ENCODE measurements around the gene SOX6. TPM values are rescaled to one million over a fixed set of nuclear protein-coding genes. Genes with fewer than 3 reads are reported as not detected.

The SOX6 gene
- total and polyA plus RNA-seq, 2 experiments from 2014 or later: 0.03 to 0.66 TPM

DNA sequence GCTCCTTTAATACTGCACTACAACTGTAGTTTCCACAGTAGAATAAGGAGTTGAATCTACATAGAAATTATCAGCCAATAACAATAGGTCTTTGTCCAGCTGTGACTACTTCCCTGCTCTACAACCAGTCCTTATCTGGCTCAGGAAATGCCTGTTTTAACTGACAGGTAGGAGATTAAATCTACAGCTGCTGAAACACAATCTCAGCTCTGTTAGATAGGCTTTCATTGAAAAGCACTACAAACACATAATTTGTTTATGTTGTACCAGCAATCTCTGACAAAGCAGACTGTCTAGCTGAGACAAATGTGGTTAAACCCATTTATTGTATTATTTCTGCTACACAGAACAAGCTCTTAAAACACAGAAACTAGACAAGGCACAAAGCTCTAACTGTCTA, 230.0 kb downstream of the SOX6 start (continued):
- TF ChIP-seq, protein P1, sequence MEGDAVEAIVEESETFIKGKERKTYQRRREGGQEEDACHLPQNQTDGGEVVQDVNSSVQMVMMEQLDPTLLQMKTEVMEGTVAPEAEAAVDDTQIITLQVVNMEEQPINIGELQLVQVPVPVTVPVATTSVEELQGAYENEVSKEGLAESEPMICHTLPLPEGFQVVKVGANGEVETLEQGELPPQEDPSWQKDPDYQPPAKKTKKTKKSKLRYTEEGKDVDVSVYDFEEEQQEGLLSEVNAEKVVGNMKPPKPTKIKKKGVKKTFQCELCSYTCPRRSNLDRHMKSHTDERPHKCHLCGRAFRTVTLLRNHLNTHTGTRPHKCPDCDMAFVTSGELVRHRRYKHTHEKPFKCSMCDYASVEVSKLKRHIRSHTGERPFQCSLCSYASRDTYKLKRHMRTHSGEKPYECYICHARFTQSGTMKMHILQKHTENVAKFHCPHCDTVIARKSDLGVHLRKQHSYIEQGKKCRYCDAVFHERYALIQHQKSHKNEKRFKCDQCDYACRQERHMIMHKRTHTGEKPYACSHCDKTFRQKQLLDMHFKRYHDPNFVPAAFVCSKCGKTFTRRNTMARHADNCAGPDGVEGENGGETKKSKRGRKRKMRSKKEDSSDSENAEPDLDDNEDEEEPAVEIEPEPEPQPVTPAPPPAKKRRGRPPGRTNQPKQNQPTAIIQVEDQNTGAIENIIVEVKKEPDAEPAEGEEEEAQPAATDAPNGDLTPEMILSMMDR (conservative IDR thresholded peaks at IDR 0.05; ENCODE audit: low read depth in 2 of 2): no peak
- no peak for TF ChIP-seq ZNF114 (CRISPR knock-in tag; IDR thresholded peaks at IDR 0.05)
- TF ChIP-seq, protein P2, sequence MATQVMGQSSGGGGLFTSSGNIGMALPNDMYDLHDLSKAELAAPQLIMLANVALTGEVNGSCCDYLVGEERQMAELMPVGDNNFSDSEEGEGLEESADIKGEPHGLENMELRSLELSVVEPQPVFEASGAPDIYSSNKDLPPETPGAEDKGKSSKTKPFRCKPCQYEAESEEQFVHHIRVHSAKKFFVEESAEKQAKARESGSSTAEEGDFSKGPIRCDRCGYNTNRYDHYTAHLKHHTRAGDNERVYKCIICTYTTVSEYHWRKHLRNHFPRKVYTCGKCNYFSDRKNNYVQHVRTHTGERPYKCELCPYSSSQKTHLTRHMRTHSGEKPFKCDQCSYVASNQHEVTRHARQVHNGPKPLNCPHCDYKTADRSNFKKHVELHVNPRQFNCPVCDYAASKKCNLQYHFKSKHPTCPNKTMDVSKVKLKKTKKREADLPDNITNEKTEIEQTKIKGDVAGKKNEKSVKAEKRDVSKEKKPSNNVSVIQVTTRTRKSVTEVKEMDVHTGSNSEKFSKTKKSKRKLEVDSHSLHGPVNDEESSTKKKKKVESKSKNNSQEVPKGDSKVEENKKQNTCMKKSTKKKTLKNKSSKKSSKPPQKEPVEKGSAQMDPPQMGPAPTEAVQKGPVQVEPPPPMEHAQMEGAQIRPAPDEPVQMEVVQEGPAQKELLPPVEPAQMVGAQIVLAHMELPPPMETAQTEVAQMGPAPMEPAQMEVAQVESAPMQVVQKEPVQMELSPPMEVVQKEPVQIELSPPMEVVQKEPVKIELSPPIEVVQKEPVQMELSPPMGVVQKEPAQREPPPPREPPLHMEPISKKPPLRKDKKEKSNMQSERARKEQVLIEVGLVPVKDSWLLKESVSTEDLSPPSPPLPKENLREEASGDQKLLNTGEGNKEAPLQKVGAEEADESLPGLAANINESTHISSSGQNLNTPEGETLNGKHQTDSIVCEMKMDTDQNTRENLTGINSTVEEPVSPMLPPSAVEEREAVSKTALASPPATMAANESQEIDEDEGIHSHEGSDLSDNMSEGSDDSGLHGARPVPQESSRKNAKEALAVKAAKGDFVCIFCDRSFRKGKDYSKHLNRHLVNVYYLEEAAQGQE (IDR thresholded peaks at IDR 0.05; ENCODE audit: unreplicated experiment): no peak
- TF ChIP-seq EZH2phosphoT487 (IDR thresholded peaks at IDR 0.05; ENCODE audit: unreplicated experiment): no peak
- TF ChIP-seq EZH2 (IDR thresholded peaks at IDR 0.05; ENCODE audit: low read depth, unreplicated experiment): no peak

DNA sequence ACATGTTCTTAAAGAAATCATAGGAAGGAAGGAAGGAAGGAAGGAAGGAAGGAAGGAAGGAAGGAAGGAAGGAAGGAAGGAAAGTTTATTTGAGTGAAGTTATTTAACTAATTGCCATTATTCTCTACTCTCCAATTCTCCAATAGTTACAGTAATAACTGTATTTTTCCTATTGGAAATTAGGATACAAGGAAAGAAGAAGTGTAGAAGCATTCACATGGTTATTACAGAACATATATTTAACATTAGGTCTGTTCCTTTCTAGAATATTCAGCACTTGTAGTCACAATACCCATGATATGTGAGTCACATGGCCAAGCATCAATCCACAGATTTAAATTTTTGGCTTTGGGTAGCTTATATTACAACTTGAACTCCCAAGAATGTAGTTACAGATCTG, 230.6 kb downstream of the SOX6 start:
- no peak overlapping the region for H3K4me3 ChIP-seq
- H3K4me2 ChIP-seq: no peak overlapping the region
- H4K20me1 ChIP-seq (replicated peaks; ENCODE audit: insufficient read depth): no peaks in the 10 kb centered on the region
- no peaks in the 10 kb centered on the region; the same call in 1 of the 2 replicates for H3K4me1 ChIP-seq (ENCODE audit: insufficient read depth)
- no peaks in the 10 kb centered on the region for H3K79me2 ChIP-seq (replicated peaks; ENCODE audit: insufficient read depth)
- H3K36me3 Mint-ChIP-seq (ENCODE audit: low read depth): no peaks in the 10 kb centered on the region
- ATAC-seq: no peak
- no peaks in the 10 kb centered on the region for H3F3A ChIP-seq (replicated peaks; ENCODE audit: low read depth)
- H3K9me3 Mint-ChIP-seq: no peaks in the 10 kb centered on the region
- no peak for DNase-seq (ENCODE audit: low spot score)
- H3K27ac ChIP-seq (ENCODE audit: low read depth): no peak overlapping the region
- H3K27me3 Mint-ChIP-seq (ENCODE audit: insufficient read depth, low read depth, poor library complexity): no peaks in the 10 kb centered on the region
- H3K27ac Mint-ChIP-seq: no peak overlapping the region
- H3K27me3 ChIP-seq (ENCODE audit: insufficient read depth): no peaks in the 10 kb centered on the region
- no peaks in the 10 kb centered on the region for H3K9me2 ChIP-seq (ENCODE audit: insufficient read depth)
- no peak overlapping the region for H3K4me3 Mint-ChIP-seq
- H3K4me1 Mint-ChIP-seq: peaks cover 6% of the 10 kb centered on the region; the same call in 2 of the 3 replicates
- H2AFZ ChIP-seq: no peak overlapping the region
- no peaks in the 10 kb centered on the region for H3K36me3 ChIP-seq (ENCODE audit: insufficient read depth)
- TF ChIP-seq, protein P2 (IDR thresholded peaks at IDR 0.05; ENCODE audit: unreplicated experiment): no peak
- TF ChIP-seq STAT1 (IDR thresholded peaks at IDR 0.05; ENCODE audit: unreplicated experiment) (no peak), EZH2phosphoT487 (IDR thresholded peaks at IDR 0.05; ENCODE audit: unreplicated experiment) (no peak), ZNF331 (CRISPR knock-in tag; IDR thresholded peaks at IDR 0.05; ENCODE audit: low read depth) (no peak), JUNB (IDR thresholded peaks at IDR 0.05; ENCODE audit: unreplicated experiment) (no peak), NANOG (IDR thresholded peaks at IDR 0.05; ENCODE audit: borderline replicate concordance) (no peak), ZNF114 (CRISPR knock-in tag; IDR thresholded peaks at IDR 0.05) (no peak), CREB1 (CRISPR knock-in tag; IDR thresholded peaks at IDR 0.05; ENCODE audit: low read depth) (no peak), POLR2AphosphoS5 (IDR thresholded peaks at IDR 0.05; ENCODE audit: low read depth) (no peak), EZH2 (IDR thresholded peaks at IDR 0.05; ENCODE audit: low read depth, unreplicated experiment) (no peak)
- TF ChIP-seq, protein P3, sequence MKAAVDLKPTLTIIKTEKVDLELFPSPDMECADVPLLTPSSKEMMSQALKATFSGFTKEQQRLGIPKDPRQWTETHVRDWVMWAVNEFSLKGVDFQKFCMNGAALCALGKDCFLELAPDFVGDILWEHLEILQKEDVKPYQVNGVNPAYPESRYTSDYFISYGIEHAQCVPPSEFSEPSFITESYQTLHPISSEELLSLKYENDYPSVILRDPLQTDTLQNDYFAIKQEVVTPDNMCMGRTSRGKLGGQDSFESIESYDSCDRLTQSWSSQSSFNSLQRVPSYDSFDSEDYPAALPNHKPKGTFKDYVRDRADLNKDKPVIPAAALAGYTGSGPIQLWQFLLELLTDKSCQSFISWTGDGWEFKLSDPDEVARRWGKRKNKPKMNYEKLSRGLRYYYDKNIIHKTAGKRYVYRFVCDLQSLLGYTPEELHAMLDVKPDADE (IDR thresholded peaks at IDR 0.05): no peak
- TF ChIP-seq, protein P1 (conservative IDR thresholded peaks at IDR 0.05; ENCODE audit: low read depth in 2 of 2): no peak

Measured in GM23338 (cell line).